ENCODE results near the gene CHORDC1. TPM values are rescaled to one million over a fixed set of nuclear protein-coding genes. Genes with fewer than 3 reads are reported as not detected.
"Not testable (repeated sequence)": the region's sequence is repeated elsewhere in the genome, so short reads cannot be mapped to it uniquely, and the experiment has no call there.

The CHORDC1 gene
- polyA plus RNA-seq, 1 of the 3 experiments (the other 2 are of a cell fraction) = 12.1 TPM

- Histone ChIP-seq H3K36me3 (replicated peaks in 1 of 2; ENCODE audit: control insufficient read depth in 1 of 2, insufficient read depth in 2 of 2, low read length in 1 of 2) (no peaks in the 10 kb centered on the region), H3K27ac (ENCODE audit: low read depth in 2 of 2, low read length in 1 of 2) (no peak overlapping the region), H3K27me3 (ENCODE audit: insufficient read depth) (no peaks in the 10 kb centered on the region), H3K79me2 (ENCODE audit: insufficient read depth) (no peaks in the 10 kb centered on the region), H2AFZ (ENCODE audit: low read depth) (no peak overlapping the region), H3F3A (replicated peaks; ENCODE audit: insufficient read depth) (no peaks in the 10 kb centered on the region), H3K4me3 (ENCODE audit: low read depth in 2 of 2, low read length in 1 of 2) (no peak overlapping the region), H3K4me2 (no peak overlapping the region), H4K20me1 (ENCODE audit: insufficient read depth) (no peaks in the 10 kb centered on the region), H3K9ac (no peak overlapping the region), H3K9me2 (no peaks in the 10 kb centered on the region), H3K9me3 (no peaks in the 10 kb centered on the region), H3K4me1 (ENCODE audit: control insufficient read depth in 1 of 2, insufficient read depth in 2 of 2, low read depth in 1 of 2, low read length in 1 of 2) (no peaks in the 10 kb centered on the region)
- WGBS (ENCODE audit: low lambda C conversion rate) = 86% methylated on average over 3 of the region's 4 CpGs
- TF ChIP-seq SIN3A (IDR thresholded peaks at IDR 0.05; ENCODE audit: borderline replicate concordance, low read depth, low read length) (no peak), POLR2AphosphoS5 (IDR thresholded peaks at IDR 0.05; ENCODE audit: low read depth, low read length) (no peak), USF2 (IDR thresholded peaks at IDR 0.05; ENCODE audit: borderline replicate concordance, low read depth, low read length) (no peak), YY1 (IDR thresholded peaks at IDR 0.05; ENCODE audit: low read depth) (no peak), ZBTB33 (IDR thresholded peaks at IDR 0.05; ENCODE audit: borderline replicate concordance, low read depth) (no peak), REST (IDR thresholded peaks at IDR 0.05; ENCODE audit: low read depth, low read length) (no peak), FOSL2 (IDR thresholded peaks at IDR 0.05; ENCODE audit: borderline replicate concordance, low read depth) (no peak), ELF1 (IDR thresholded peaks at IDR 0.05) (no peak)
- POLR2A ChIA-PET = no interaction called here
- CTCF ChIA-PET = no interaction called here
- DNase-seq = no peak
Measured at GRCh38 chr11:90241414-90241813, 18.6 kb upstream of the CHORDC1 start.

GRCh38 chr11:90239967-90240636 lies 17.3 kb upstream of the CHORDC1 start:
- H3K4me3 ChIP-seq (ENCODE audit: low read depth in 2 of 2, low read length in 1 of 2); H3K27me3 ChIP-seq (ENCODE audit: insufficient read depth); H3F3A ChIP-seq (replicated peaks; ENCODE audit: insufficient read depth); DNase-seq; H3K27ac ChIP-seq (ENCODE audit: low read depth in 2 of 2, low read length in 1 of 2); H3K4me1 ChIP-seq (ENCODE audit: control insufficient read depth in 1 of 2, insufficient read depth in 2 of 2, low read depth in 1 of 2, low read length in 1 of 2); H3K9me3 ChIP-seq; H3K4me2 ChIP-seq; H3K9me2 ChIP-seq; H3K36me3 ChIP-seq (replicated peaks in 1 of 2; ENCODE audit: control insufficient read depth in 1 of 2, insufficient read depth in 2 of 2, low read length in 1 of 2); H2AFZ ChIP-seq (ENCODE audit: low read depth); CTCF ChIA-PET; H3K9ac ChIP-seq; H3K79me2 ChIP-seq (ENCODE audit: insufficient read depth); POLR2A ChIA-PET; H4K20me1 ChIP-seq (ENCODE audit: insufficient read depth): not testable (repeated sequence)
- WGBS (ENCODE audit: low lambda C conversion rate) = 71% methylated on average over 12 of the region's 20 CpGs
